ENCODE measurements around the gene IVD. TPM values are rescaled to one million over a fixed set of nuclear protein-coding genes. Genes with fewer than 3 reads are reported as not detected.

The IVD gene
- polyA plus RNA-seq, 1 donor from 2014 or later: 28.6 TPM

DNA sequence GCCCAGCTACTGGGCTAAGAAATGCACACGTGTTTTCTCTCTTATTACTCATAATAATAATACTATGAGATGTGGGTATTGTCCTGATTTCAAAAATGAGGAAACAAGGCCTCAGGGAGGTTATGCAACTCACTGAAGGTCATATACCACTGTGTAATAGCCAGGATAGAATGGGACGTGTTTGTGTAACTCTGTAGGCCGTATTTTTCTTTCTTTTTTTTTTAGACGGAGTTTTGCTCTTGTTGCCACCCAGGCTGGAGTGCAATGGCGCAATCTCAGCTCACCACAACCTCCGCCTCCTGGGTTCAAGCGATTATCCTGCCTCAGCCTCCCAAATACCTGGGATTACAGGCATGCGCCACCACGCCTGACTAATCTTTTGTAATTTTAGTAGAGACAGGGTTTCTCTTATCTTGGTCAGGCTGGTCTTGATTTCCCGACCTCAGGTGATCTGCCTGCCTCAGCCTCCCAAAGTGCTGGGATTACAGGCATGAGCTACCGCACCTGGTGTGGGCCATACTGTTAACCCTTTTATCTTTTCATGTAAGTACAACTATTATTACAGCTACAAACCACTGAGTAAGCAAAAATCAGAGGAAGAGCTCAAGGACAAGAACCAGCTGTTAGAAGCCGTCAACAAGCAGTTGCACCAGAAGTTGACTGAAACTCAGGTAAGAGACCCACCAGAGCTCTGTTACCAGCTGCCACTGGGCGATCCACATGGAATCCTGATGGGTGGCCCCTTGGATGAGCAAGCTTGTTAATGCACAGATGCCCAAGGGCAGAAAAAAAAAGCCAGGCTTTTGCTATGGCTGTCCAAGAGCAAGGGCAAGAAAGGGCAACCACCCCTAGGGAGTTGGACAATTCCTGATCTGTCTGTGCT, 16.4 kb upstream of the IVD start:
- Histone ChIP-seq H3K9ac (ENCODE audit: low read length) (no peak overlapping the region), H3K4me2 (ENCODE audit: low read length) (no peak overlapping the region), H3K36me3 (ENCODE audit: insufficient read depth, low read length) (no peaks in the 10 kb centered on the region), H4K20me1 (ENCODE audit: insufficient read depth) (no peaks in the 10 kb centered on the region), H3K9me3 (ENCODE audit: low read length) (no peaks in the 10 kb centered on the region), H3K27me3 (ENCODE audit: insufficient read depth, low read depth, low read length) (no peaks in the 10 kb centered on the region), H3F3A (ENCODE audit: insufficient read depth, low read length, poor library complexity, severe bottlenecking) (no peaks in the 10 kb centered on the region), H2AFZ (ENCODE audit: low read depth, low read length) (no peak overlapping the region), H3K79me2 (replicated peaks; ENCODE audit: insufficient read depth, low read length) (peaks cover 5% of the 10 kb centered on the region), H3K4me3 (ENCODE audit: low read length) (no peak overlapping the region), H3K27ac (ENCODE audit: low read length) (no peak overlapping the region), H3K9me2 (ENCODE audit: insufficient read depth, low read length) (no peaks in the 10 kb centered on the region)
- TF ChIP-seq POLR2AphosphoS5 (IDR thresholded peaks at IDR 0.05) (no peak), MXI1 (conservative IDR thresholded peaks at IDR 0.05; ENCODE audit: poor library complexity, severe bottlenecking) (no peak), EZH2 (IDR thresholded peaks at IDR 0.05; ENCODE audit: borderline replicate concordance, insufficient read depth, low read length, poor library complexity, severe bottlenecking) (no peak), SMC3 (conservative IDR thresholded peaks at IDR 0.05; ENCODE audit: poor library complexity) (no peak), EP300 (conservative IDR thresholded peaks at IDR 0.05; ENCODE audit: poor library complexity, severe bottlenecking) (no peak), RAD21 (conservative IDR thresholded peaks at IDR 0.05) (no peak), TAF1 (IDR thresholded peaks at IDR 0.05; ENCODE audit: low read depth) (no peak)
- TF ChIP-seq, protein P1, sequence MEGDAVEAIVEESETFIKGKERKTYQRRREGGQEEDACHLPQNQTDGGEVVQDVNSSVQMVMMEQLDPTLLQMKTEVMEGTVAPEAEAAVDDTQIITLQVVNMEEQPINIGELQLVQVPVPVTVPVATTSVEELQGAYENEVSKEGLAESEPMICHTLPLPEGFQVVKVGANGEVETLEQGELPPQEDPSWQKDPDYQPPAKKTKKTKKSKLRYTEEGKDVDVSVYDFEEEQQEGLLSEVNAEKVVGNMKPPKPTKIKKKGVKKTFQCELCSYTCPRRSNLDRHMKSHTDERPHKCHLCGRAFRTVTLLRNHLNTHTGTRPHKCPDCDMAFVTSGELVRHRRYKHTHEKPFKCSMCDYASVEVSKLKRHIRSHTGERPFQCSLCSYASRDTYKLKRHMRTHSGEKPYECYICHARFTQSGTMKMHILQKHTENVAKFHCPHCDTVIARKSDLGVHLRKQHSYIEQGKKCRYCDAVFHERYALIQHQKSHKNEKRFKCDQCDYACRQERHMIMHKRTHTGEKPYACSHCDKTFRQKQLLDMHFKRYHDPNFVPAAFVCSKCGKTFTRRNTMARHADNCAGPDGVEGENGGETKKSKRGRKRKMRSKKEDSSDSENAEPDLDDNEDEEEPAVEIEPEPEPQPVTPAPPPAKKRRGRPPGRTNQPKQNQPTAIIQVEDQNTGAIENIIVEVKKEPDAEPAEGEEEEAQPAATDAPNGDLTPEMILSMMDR (IDR thresholded peaks at IDR 0.05; ENCODE audit: poor library complexity, severe bottlenecking): no peak
- TF ChIP-seq, protein P2, sequence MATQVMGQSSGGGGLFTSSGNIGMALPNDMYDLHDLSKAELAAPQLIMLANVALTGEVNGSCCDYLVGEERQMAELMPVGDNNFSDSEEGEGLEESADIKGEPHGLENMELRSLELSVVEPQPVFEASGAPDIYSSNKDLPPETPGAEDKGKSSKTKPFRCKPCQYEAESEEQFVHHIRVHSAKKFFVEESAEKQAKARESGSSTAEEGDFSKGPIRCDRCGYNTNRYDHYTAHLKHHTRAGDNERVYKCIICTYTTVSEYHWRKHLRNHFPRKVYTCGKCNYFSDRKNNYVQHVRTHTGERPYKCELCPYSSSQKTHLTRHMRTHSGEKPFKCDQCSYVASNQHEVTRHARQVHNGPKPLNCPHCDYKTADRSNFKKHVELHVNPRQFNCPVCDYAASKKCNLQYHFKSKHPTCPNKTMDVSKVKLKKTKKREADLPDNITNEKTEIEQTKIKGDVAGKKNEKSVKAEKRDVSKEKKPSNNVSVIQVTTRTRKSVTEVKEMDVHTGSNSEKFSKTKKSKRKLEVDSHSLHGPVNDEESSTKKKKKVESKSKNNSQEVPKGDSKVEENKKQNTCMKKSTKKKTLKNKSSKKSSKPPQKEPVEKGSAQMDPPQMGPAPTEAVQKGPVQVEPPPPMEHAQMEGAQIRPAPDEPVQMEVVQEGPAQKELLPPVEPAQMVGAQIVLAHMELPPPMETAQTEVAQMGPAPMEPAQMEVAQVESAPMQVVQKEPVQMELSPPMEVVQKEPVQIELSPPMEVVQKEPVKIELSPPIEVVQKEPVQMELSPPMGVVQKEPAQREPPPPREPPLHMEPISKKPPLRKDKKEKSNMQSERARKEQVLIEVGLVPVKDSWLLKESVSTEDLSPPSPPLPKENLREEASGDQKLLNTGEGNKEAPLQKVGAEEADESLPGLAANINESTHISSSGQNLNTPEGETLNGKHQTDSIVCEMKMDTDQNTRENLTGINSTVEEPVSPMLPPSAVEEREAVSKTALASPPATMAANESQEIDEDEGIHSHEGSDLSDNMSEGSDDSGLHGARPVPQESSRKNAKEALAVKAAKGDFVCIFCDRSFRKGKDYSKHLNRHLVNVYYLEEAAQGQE (IDR thresholded peaks at IDR 0.05; ENCODE audit: borderline replicate concordance): no peak

DNA sequence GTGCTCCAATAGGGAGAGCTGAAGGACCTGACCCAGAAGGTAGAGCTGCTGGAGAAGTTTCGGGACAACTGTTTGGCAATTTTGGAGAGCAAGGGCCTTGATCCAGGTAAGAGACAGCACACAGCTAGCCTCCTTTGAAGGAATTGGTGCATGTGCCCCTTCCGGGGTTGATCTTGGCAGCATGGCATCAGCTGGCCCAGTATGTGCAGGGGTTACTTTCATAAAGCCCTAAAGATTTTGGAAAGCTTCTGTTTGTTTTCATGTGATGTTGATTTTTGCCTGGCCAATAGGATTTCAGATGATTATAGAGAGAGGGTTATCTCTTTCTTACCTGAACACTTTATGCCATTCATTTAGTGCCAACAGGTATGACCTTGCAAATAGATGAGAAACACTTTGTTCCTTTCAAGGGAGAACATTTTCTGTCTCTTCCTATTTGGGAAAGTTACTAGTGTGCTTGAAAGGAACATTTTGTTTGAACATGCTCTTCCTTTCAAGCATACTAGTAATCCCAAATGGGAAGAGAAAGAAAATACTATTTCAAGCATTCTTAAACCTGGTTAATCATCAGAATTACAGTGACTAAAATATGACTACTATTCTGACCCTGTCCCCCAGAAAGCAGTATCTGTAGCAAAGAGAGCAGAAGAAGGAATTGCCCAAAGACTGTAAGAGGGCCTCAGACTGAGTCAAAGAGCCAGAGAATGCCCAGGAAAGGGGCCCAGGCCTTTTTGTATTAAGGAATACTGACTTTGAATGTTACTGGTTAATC, 15.6 kb upstream of the IVD start:
- no peak overlapping the region for H2AFZ ChIP-seq (ENCODE audit: low read depth, low read length)
- no peaks in the 10 kb centered on the region for H3K36me3 ChIP-seq (ENCODE audit: insufficient read depth, low read length)
- TF ChIP-seq SMC3 (conservative IDR thresholded peaks at IDR 0.05; ENCODE audit: poor library complexity): no peak
- TF ChIP-seq RAD21 (conservative IDR thresholded peaks at IDR 0.05): no peak
- TF ChIP-seq POLR2AphosphoS5 (IDR thresholded peaks at IDR 0.05): no peak
- TF ChIP-seq, protein P2 (IDR thresholded peaks at IDR 0.05; ENCODE audit: borderline replicate concordance): no peak
- no peak for TF ChIP-seq TAF1 (IDR thresholded peaks at IDR 0.05; ENCODE audit: low read depth)
- TF ChIP-seq, protein P1 (IDR thresholded peaks at IDR 0.05; ENCODE audit: poor library complexity, severe bottlenecking): no peak
- TF ChIP-seq EZH2 (IDR thresholded peaks at IDR 0.05; ENCODE audit: borderline replicate concordance, insufficient read depth, low read length, poor library complexity, severe bottlenecking): no peak
- no peak for TF ChIP-seq EP300 (conservative IDR thresholded peaks at IDR 0.05; ENCODE audit: poor library complexity, severe bottlenecking)
- no peak for TF ChIP-seq MXI1 (conservative IDR thresholded peaks at IDR 0.05; ENCODE audit: poor library complexity, severe bottlenecking)

More for the DNA sequence above, 15.6 kb upstream of the IVD start:
- H4K20me1 ChIP-seq (ENCODE audit: insufficient read depth): no peaks in the 10 kb centered on the region
- H3K9ac ChIP-seq (ENCODE audit: low read length): no peak overlapping the region
- H3F3A ChIP-seq (ENCODE audit: insufficient read depth, low read length, poor library complexity, severe bottlenecking): no peaks in the 10 kb centered on the region
- no peaks in the 10 kb centered on the region for H3K27me3 ChIP-seq (ENCODE audit: insufficient read depth, low read depth, low read length)
- H3K4me2 ChIP-seq (ENCODE audit: low read length): no peak overlapping the region
- H3K4me3 ChIP-seq (ENCODE audit: low read length): no peak overlapping the region
- no peaks in the 10 kb centered on the region for H3K9me2 ChIP-seq (ENCODE audit: insufficient read depth, low read length)
- no peaks in the 10 kb centered on the region for H3K9me3 ChIP-seq (ENCODE audit: low read length)
- H3K79me2 ChIP-seq (replicated peaks; ENCODE audit: insufficient read depth, low read length): no peaks in the 10 kb centered on the region
- H3K27ac ChIP-seq (ENCODE audit: low read length): no peak overlapping the region

Measured in neural cell (in vitro differentiated cells).